H9 (cell line): Measurements from ENCODE around the gene CLEC14A. TPM values are rescaled to one million over a fixed set of nuclear protein-coding genes. Genes with fewer than 3 reads are reported as not detected.

Experiments
- DNase-seq: peaks from one replicate; pipeline ENCODE4 v3.0.0-alpha.2; 2017
- H2AFZ ChIP-seq: one replicate; pipeline ENCODE4 v1.6.1; 2013; ENCODE audit warnings: mild to moderate bottlenecking, low read length, control low read depth, moderate library complexity
- H2AK5ac ChIP-seq: 2 replicates; pipeline ENCODE4 v1.6.1; 2013; ENCODE audit warnings: low read length, control low read depth, mixed read lengths; ENCODE audit not compliant: insufficient read length
- H2BK120ac ChIP-seq: one replicate; pipeline ENCODE4 v1.6.1; 2013; ENCODE audit warnings: low read depth, mild to moderate bottlenecking, low read length, control low read depth, inconsistent platforms; ENCODE audit not compliant: poor library complexity, severe bottlenecking
- H2BK12ac ChIP-seq: 2 replicates; pipeline ENCODE4 v1.6.1; 2013; ENCODE audit warnings: low read length, control low read depth, mixed read lengths, low read depth; ENCODE audit not compliant: insufficient read length
- H2BK15ac ChIP-seq: 2 replicates; pipeline ENCODE4 v1.6.1; 2013; ENCODE audit warnings: low read depth, low read length, control low read depth
- H2BK20ac ChIP-seq: one replicate; pipeline ENCODE4 v1.6.1; 2013; ENCODE audit warnings: low read depth, mild to moderate bottlenecking, low read length, control low read depth, inconsistent platforms; ENCODE audit not compliant: poor library complexity, severe bottlenecking
- H2BK5ac ChIP-seq: 2 replicates; pipeline ENCODE4 v1.6.1; 2013; ENCODE audit warnings: low read length, control low read depth, mixed read lengths; ENCODE audit not compliant: insufficient read length
- H3K14ac ChIP-seq: 2 replicates; pipeline ENCODE4 v1.6.1; 2013; ENCODE audit warnings: low read length, control low read depth; ENCODE audit not compliant: insufficient read depth
- H3K18ac ChIP-seq: 2 replicates; pipeline ENCODE4 v1.6.1; 2013; ENCODE audit warnings: low read depth, mild to moderate bottlenecking, mixed read lengths, low read length, control low read depth; ENCODE audit not compliant: insufficient read length
- H3K23ac ChIP-seq: 2 replicates; pipeline ENCODE4 v1.6.1; 2013; ENCODE audit warnings: low read length, control low read depth, mixed read lengths, low read depth; ENCODE audit not compliant: insufficient read length
- H3K23me2 ChIP-seq: 2 replicates; pipeline ENCODE4 v1.6.1; 2013; ENCODE audit warnings: low read depth, mild to moderate bottlenecking, mixed read lengths, low read length, control low read depth; ENCODE audit not compliant: insufficient read length, poor library complexity, severe bottlenecking
- H3K27ac ChIP-seq: 2 replicates; pipeline ENCODE4 v1.5.1; 2013; ENCODE audit warnings: low read length, control low read depth, mixed read lengths, low read depth; ENCODE audit not compliant: insufficient read length
- H3K27me3 ChIP-seq: 2 replicates; pipeline ENCODE4 v1.6.1; 2013; ENCODE audit warnings: low read length, control low read depth, inconsistent platforms; ENCODE audit not compliant: insufficient read depth
- H3K4ac ChIP-seq: 2 replicates; pipeline ENCODE4 v1.6.1; 2013; ENCODE audit warnings: low read depth, mild to moderate bottlenecking, control low read depth, inconsistent platforms, low read length, moderate library complexity
- H3K4me1 ChIP-seq: 2 replicates; pipeline ENCODE4 v1.6.1; 2013; ENCODE audit warnings: low read length, control low read depth, inconsistent platforms; ENCODE audit not compliant: insufficient read depth
- H3K4me2 ChIP-seq: 2 replicates; pipeline ENCODE4 v1.6.1; 2013; ENCODE audit warnings: low read length, control low read depth, mixed read lengths; ENCODE audit not compliant: insufficient read length, insufficient read depth
- H3K56ac ChIP-seq: 2 replicates; pipeline ENCODE4 v1.6.1; 2013; ENCODE audit warnings: low read depth, mild to moderate bottlenecking, mixed read lengths, low read length, control low read depth; ENCODE audit not compliant: insufficient read length
- H3K79me1 ChIP-seq: 2 replicates; pipeline ENCODE4 v1.6.1; 2013; ENCODE audit warnings: low read depth, mild to moderate bottlenecking, moderate library complexity, low read length, control low read depth, inconsistent platforms; ENCODE audit not compliant: insufficient read depth, poor library complexity, severe bottlenecking
- H3K79me2 ChIP-seq: 2 replicates; pipeline ENCODE4 v1.6.1; 2013; ENCODE audit warnings: low read length, control low read depth, inconsistent platforms; ENCODE audit not compliant: insufficient read depth
- H3K9ac ChIP-seq: 2 replicates; pipeline ENCODE4 v1.6.1; 2013; ENCODE audit warnings: low read length, control low read depth, mixed read lengths; ENCODE audit not compliant: insufficient read length; ENCODE audit errors: extremely low read depth
- H3K9me3 ChIP-seq: one replicate; pipeline ENCODE4 v1.6.1; 2013; ENCODE audit warnings: low read depth, low read length, inconsistent platforms; ENCODE audit not compliant: control insufficient read depth
- H3T11ph ChIP-seq: one replicate; pipeline ENCODE4 v1.6.1; 2013; ENCODE audit warnings: mild to moderate bottlenecking, low read length, control low read depth, inconsistent platforms
- H4K20me1 ChIP-seq: one replicate; pipeline ENCODE4 v1.6.1; 2013; ENCODE audit not compliant: control insufficient read depth, insufficient read length, insufficient read depth
- H4K5ac ChIP-seq: 2 replicates; pipeline ENCODE4 v1.6.1; 2013; ENCODE audit warnings: low read depth, mild to moderate bottlenecking, mixed read lengths, low read length, control low read depth; ENCODE audit not compliant: insufficient read length
- H4K8ac ChIP-seq: replicated peaks from 2 replicates; pipeline ENCODE4 v1.6.1; 2013; ENCODE audit warnings: low read length, control low read depth, mixed read lengths, low read depth; ENCODE audit not compliant: insufficient read length
- H4K91ac ChIP-seq: 2 replicates; pipeline ENCODE4 v1.6.1; 2013; ENCODE audit warnings: low read depth, mild to moderate bottlenecking, moderate library complexity, mixed read lengths, low read length, control low read depth; ENCODE audit not compliant: insufficient read length
- H3K27ac Mint-ChIP-seq, 3 experiments: 2 replicates in 2 of 3; 3 replicates in 1 of 3; pipeline ENCODE4 v1.8.0; 2020 to 2021; ENCODE audit warnings: mixed read lengths in 3 of 3, mild to moderate bottlenecking in 1 of 3, moderate library complexity in 1 of 3
- H3K27me3 Mint-ChIP-seq: 2 replicates; pipeline ENCODE4 v1.8.0; 2021; ENCODE audit warnings: low read depth, mild to moderate bottlenecking, moderate library complexity, mixed read lengths
- H3K36me3 Mint-ChIP-seq, 3 experiments: 2 replicates in 2 of 3; 3 replicates in 1 of 3; pipeline ENCODE4 v1.8.0; 2020 to 2021; ENCODE audit warnings: low read depth in 3 of 3, mixed read lengths in 3 of 3; ENCODE audit not compliant: insufficient read depth in 1 of 3
- H3K4me1 Mint-ChIP-seq, 2 experiments: 2 replicates each; pipeline ENCODE4 v1.8.0; 2020; ENCODE audit warnings: mixed read lengths in 2 of 2
- H3K4me3 Mint-ChIP-seq, 2 experiments: 2 replicates in 1 of 2; 3 replicates in 1 of 2; pipeline ENCODE4 v1.8.0; 2020 to 2021; ENCODE audit warnings: mild to moderate bottlenecking in 2 of 2, mixed read lengths in 2 of 2, moderate library complexity in 1 of 2
- H3K9me3 Mint-ChIP-seq, 2 experiments: 2 replicates in 1 of 2; 3 replicates in 1 of 2; pipeline ENCODE4 v1.8.0; 2020; ENCODE audit warnings: mild to moderate bottlenecking in 2 of 2, mixed read lengths in 2 of 2, moderate library complexity in 1 of 2
- total RNA-seq: library from RNA; stranded (reverse); gene quantifications from 2 replicates; pipeline ENCODE4 v1.2.1, GENCODE V29; 2021
- TF ChIP-seq, protein P1 (sequence below): fragments of 200-600 bp; sonication (generic); conservative IDR thresholded peaks from 3 replicates; pipeline ENCODE4 v1.8.0; 2021; ENCODE audit warnings: antibody characterized with exemption, mild to moderate bottlenecking

CLEC14A gene
- total RNA-seq, 1 experiment from 2014 or later = not detected

DNA sequence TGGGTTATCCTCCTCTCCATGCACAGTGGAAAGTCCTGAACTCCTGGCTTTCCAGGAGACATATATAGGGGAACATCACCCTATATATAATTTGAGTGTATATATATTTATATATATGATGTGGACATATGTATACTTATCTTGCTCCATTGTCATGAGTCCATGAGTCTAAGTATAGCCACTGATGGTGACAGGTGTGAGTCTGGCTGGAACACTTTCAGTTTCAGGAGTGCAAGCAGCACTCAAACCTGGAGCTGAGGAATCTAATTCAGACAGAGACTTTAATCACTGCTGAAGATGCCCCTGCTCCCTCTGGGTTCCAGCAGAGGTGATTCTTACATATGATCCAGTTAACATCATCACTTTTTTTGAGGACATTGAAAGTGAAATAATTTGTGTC lies 43.8 kb downstream of the CLEC14A start:
- no peak overlapping the region for H2BK20ac ChIP-seq
- H3K27me3 Mint-ChIP-seq = peaks cover 97% of the 10 kb centered on the region

More for the DNA sequence above, 43.8 kb downstream of the CLEC14A start:
- H3K27ac ChIP-seq = no peak overlapping the region
- Mint-ChIP-seq H3K36me3 (peaks cover 0 to 5% (median 0%) of the 10 kb centered on the region in 3 experiments; a peak in 3 of 7 replicates), H3K4me1 (peaks cover 29 to 43% of the 10 kb centered on the region in 2 experiments), H3K9me3 (peaks cover 10 to 12% of the 10 kb centered on the region in 2 experiments; a peak in 4 of 5 replicates), H3K27ac (no peak overlapping the region), H3K4me3 (peak overlapping the region in 1 of 2 experiments; percentile 47; a peak in 2 of 5 replicates)
- no peak overlapping the region for H4K91ac ChIP-seq
- no peak overlapping the region for H4K8ac ChIP-seq
- H3K27me3 ChIP-seq = peaks cover 62% of the 10 kb centered on the region
- H3K23ac ChIP-seq = no peak overlapping the region
- DNase-seq = no peak
- H3K79me1 ChIP-seq = no peaks in the 10 kb centered on the region
- no peak overlapping the region for H2AK5ac ChIP-seq
- H3K14ac ChIP-seq = no peak overlapping the region
- H3K23me2 ChIP-seq = peaks cover 19% of the 10 kb centered on the region
- no peak overlapping the region for H4K5ac ChIP-seq
- H3K56ac ChIP-seq = no peak overlapping the region
- no peak overlapping the region for H2AFZ ChIP-seq
- no peak overlapping the region for H2BK120ac ChIP-seq
- no peak overlapping the region for H2BK12ac ChIP-seq
- H3K9me3 ChIP-seq = no peaks in the 10 kb centered on the region
- no peak overlapping the region for H2BK5ac ChIP-seq
- no peaks in the 10 kb centered on the region for H3K79me2 ChIP-seq
- 0 out of 2 replicates have a peak, but pooled peaks cover 2% of the 10 kb centered on the region for H3K4me1 ChIP-seq
- no peaks in the 10 kb centered on the region for H4K20me1 ChIP-seq
- H3K18ac ChIP-seq = no peak overlapping the region
- TF ChIP-seq, protein P1, sequence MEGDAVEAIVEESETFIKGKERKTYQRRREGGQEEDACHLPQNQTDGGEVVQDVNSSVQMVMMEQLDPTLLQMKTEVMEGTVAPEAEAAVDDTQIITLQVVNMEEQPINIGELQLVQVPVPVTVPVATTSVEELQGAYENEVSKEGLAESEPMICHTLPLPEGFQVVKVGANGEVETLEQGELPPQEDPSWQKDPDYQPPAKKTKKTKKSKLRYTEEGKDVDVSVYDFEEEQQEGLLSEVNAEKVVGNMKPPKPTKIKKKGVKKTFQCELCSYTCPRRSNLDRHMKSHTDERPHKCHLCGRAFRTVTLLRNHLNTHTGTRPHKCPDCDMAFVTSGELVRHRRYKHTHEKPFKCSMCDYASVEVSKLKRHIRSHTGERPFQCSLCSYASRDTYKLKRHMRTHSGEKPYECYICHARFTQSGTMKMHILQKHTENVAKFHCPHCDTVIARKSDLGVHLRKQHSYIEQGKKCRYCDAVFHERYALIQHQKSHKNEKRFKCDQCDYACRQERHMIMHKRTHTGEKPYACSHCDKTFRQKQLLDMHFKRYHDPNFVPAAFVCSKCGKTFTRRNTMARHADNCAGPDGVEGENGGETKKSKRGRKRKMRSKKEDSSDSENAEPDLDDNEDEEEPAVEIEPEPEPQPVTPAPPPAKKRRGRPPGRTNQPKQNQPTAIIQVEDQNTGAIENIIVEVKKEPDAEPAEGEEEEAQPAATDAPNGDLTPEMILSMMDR = no peak
- H2BK15ac ChIP-seq = no peak overlapping the region
- H3T11ph ChIP-seq = no peak overlapping the region
- no peak overlapping the region for H3K4ac ChIP-seq
- no peak overlapping the region for H3K4me2 ChIP-seq
- H3K9ac ChIP-seq = no peak overlapping the region
